Stimulated activated memory B cell treated with anti-CD40 and anti-IgM and Interleukin-4, amounts not matched to agents 10 μg/mL and 1 μg/mL and 100 μg/mL, for 72 hours (primary cell): ENCODE results near the gene RPL22.

ENCODE experiments used
- ATAC-seq: fragments of 150-1000 bp; cut with Tn5 transposase; 2 replicates; pipeline ENCODE4 v1.10.0; 2021
- H3K27ac Mint-ChIP-seq: one replicate; pipeline ENCODE4 v1.8.0; 2022; ENCODE audit warnings: mild to moderate bottlenecking, mixed read lengths
- H3K27me3 Mint-ChIP-seq: one replicate; pipeline ENCODE4 v1.8.0; 2022; ENCODE audit warnings: mixed read lengths
- H3K36me3 Mint-ChIP-seq: one replicate; pipeline ENCODE4 v1.8.0; 2022; ENCODE audit warnings: mixed read lengths
- H3K4me1 Mint-ChIP-seq: one replicate; pipeline ENCODE4 v1.8.0; 2022; ENCODE audit warnings: mixed read lengths
- H3K4me3 Mint-ChIP-seq: one replicate; pipeline ENCODE4 v1.8.0; 2022; ENCODE audit warnings: mild to moderate bottlenecking, moderate library complexity, mixed read lengths
- H3K9me3 Mint-ChIP-seq: one replicate; pipeline ENCODE4 v1.8.0; 2022; ENCODE audit warnings: mixed read lengths

RPL22 gene

GRCh38 chr1:6212193-6212959 is 13.0 kb upstream of the RPL22 start:
- ATAC-seq: no peak
- Mint-ChIP-seq H3K4me3 (no peak overlapping the region), H3K4me1 (peaks cover 23% of the 10 kb centered on the region), H3K27ac (no peak overlapping the region), H3K27me3 (peaks cover 77% of the 10 kb centered on the region), H3K9me3 (peaks cover 3% of the 10 kb centered on the region), H3K36me3 (no peaks in the 10 kb centered on the region)

GRCh38 chr1:6211731-6212130 is 12.3 kb upstream of the RPL22 start:
- H3K4me3 Mint-ChIP-seq: no peak overlapping the region
- no peak overlapping the region for H3K27ac Mint-ChIP-seq
- peaks cover 3% of the 10 kb centered on the region for H3K9me3 Mint-ChIP-seq
- peaks cover 25% of the 10 kb centered on the region for H3K4me1 Mint-ChIP-seq
- H3K27me3 Mint-ChIP-seq: peaks cover 77% of the 10 kb centered on the region
- ATAC-seq: no peak
- no peaks in the 10 kb centered on the region for H3K36me3 Mint-ChIP-seq

GRCh38 chr1:6210591-6211355 is 11.4 kb upstream of the RPL22 start:
- H3K4me3 Mint-ChIP-seq: no peak overlapping the region
- H3K27ac Mint-ChIP-seq: no peak overlapping the region
- peaks cover 3% of the 10 kb centered on the region for H3K9me3 Mint-ChIP-seq
- H3K36me3 Mint-ChIP-seq: no peaks in the 10 kb centered on the region
- ATAC-seq: no peak
- H3K4me1 Mint-ChIP-seq: peaks cover 27% of the 10 kb centered on the region
- H3K27me3 Mint-ChIP-seq: peaks cover 70% of the 10 kb centered on the region

GRCh38 chr1:6209661-6210580 is 10.5 kb upstream of the RPL22 start:
- no peak overlapping the region for H3K27ac Mint-ChIP-seq

GRCh38 chr1:6208723-6209660 is 9.6 kb upstream of the RPL22 start:
- ATAC-seq: peak; percentile 52
- H3K27me3 Mint-ChIP-seq: peaks cover 56% of the 10 kb centered on the region
- peak overlapping the region; percentile 47 for H3K4me3 Mint-ChIP-seq
- no peak overlapping the region for H3K27ac Mint-ChIP-seq
- no peaks in the 10 kb centered on the region for H3K9me3 Mint-ChIP-seq
- peaks cover 27% of the 10 kb centered on the region for H3K4me1 Mint-ChIP-seq
- no peaks in the 10 kb centered on the region for H3K36me3 Mint-ChIP-seq

More at GRCh38 chr1:6209661-6210580, 10.5 kb upstream of the RPL22 start:
- H3K4me3 Mint-ChIP-seq: peak overlapping the region; percentile 30
- peaks cover 27% of the 10 kb centered on the region for H3K4me1 Mint-ChIP-seq
- peak; percentile 47 for ATAC-seq
- H3K27me3 Mint-ChIP-seq: peaks cover 62% of the 10 kb centered on the region
- peaks cover 2% of the 10 kb centered on the region for H3K9me3 Mint-ChIP-seq
- no peaks in the 10 kb centered on the region for H3K36me3 Mint-ChIP-seq

- Mint-ChIP-seq H3K27me3 (peaks cover 47% of the 10 kb centered on the region), H3K4me3 (no peak overlapping the region), H3K9me3 (no peaks in the 10 kb centered on the region), H3K27ac (no peak overlapping the region), H3K36me3 (no peaks in the 10 kb centered on the region), H3K4me1 (peaks cover 26% of the 10 kb centered on the region)
- ATAC-seq: no peak
Measured at GRCh38 chr1:6207921-6208320, 8.5 kb upstream of the RPL22 start.

- Mint-ChIP-seq H3K4me3 (peak overlapping the region; percentile 80), H3K27ac (no peak overlapping the region), H3K4me1 (peaks cover 20% of the 10 kb centered on the region), H3K36me3 (no peaks in the 10 kb centered on the region), H3K9me3 (no peaks in the 10 kb centered on the region), H3K27me3 (peaks cover 40% of the 10 kb centered on the region)
- ATAC-seq: no peak
Measured at GRCh38 chr1:6207075-6207885, 7.9 kb upstream of the RPL22 start.

GRCh38 chr1:6206520-6206855 is 7.1 kb upstream of the RPL22 start:
- ATAC-seq: no peak
- Mint-ChIP-seq H3K27ac (no peak overlapping the region), H3K4me3 (peak overlapping the region; percentile 80), H3K9me3 (no peaks in the 10 kb centered on the region), H3K36me3 (no peaks in the 10 kb centered on the region), H3K27me3 (peaks cover 32% of the 10 kb centered on the region), H3K4me1 (peaks cover 22% of the 10 kb centered on the region)

GRCh38 chr1:6205849-6206519 is 6.6 kb upstream of the RPL22 start, which contains the start of gene RNF207:
Gene RNF207 (plus strand): TSS chr1:6206119. CDS start chr1:6206536, 417 bp downstream.
- peaks cover 27% of the 10 kb centered on the region for H3K4me1 Mint-ChIP-seq
- H3K27ac Mint-ChIP-seq: no peak within 1 kb of the TSS
- H3K36me3 Mint-ChIP-seq: no peaks in the 10 kb centered on the region
- ATAC-seq: peak; percentile 66
- H3K9me3 Mint-ChIP-seq: no peaks in the 10 kb centered on the region
- H3K27me3 Mint-ChIP-seq: peaks cover 31% of the 10 kb centered on the region
- H3K4me3 Mint-ChIP-seq: peak within 1 kb of the TSS; percentile 80

GRCh38 chr1:6202256-6202655 is 2.9 kb upstream of the RPL22 start:
- Mint-ChIP-seq H3K9me3 (no peaks in the 10 kb centered on the region), H3K27me3 (peaks cover 8% of the 10 kb centered on the region), H3K4me1 (peaks cover 49% of the 10 kb centered on the region), H3K27ac (peak overlapping the region; percentile 93), H3K4me3 (no peak overlapping the region), H3K36me3 (peaks cover 10% of the 10 kb centered on the region)
- no peak for ATAC-seq

GRCh38 chr1:6200188-6200809 is 904 bp upstream of the RPL22 start:
- H3K9me3 Mint-ChIP-seq: no peaks in the 10 kb centered on the region
- H3K27me3 Mint-ChIP-seq: no peaks in the 10 kb centered on the region
- H3K27ac Mint-ChIP-seq: peak overlapping the region; percentile 93
- ATAC-seq: no peak
- peaks cover 26% of the 10 kb centered on the region for H3K36me3 Mint-ChIP-seq
- H3K4me1 Mint-ChIP-seq: peaks cover 59% of the 10 kb centered on the region
- peak overlapping the region; percentile 86 for H3K4me3 Mint-ChIP-seq

- ATAC-seq: peak; percentile 42
- Mint-ChIP-seq H3K36me3 (peaks cover 26% of the 10 kb centered on the region), H3K27ac (peak overlapping the region; percentile 93), H3K4me1 (peaks cover 59% of the 10 kb centered on the region), H3K9me3 (no peaks in the 10 kb centered on the region), H3K27me3 (no peaks in the 10 kb centered on the region), H3K4me3 (peak overlapping the region; percentile 86)
Measured at GRCh38 chr1:6198646-6199297, 623 bp downstream of the RPL22 start.
